Trophoblast cell (in vitro differentiated cells and primary cell): ENCODE data around the gene CDK15.

ENCODE experiments used
- DNase-seq, 2 donors: peaks; one replicate each; pipeline ENCODE4 v3.0.0-alpha.2; 2016
- H2AFZ ChIP-seq: 2 replicates; pipeline ENCODE4 v1.6.1; 2013; ENCODE audit warnings: low read length, moderate library complexity, mild to moderate bottlenecking; ENCODE audit not compliant: insufficient read depth, poor library complexity
- H2AK5ac ChIP-seq: 2 replicates; pipeline ENCODE4 v1.6.1; 2013; ENCODE audit warnings: mild to moderate bottlenecking, low read length
- H2BK120ac ChIP-seq: 2 replicates; pipeline ENCODE4 v1.6.1; 2013; ENCODE audit warnings: low read length, mild to moderate bottlenecking, moderate library complexity; ENCODE audit not compliant: insufficient read depth, poor library complexity
- H2BK12ac ChIP-seq: 2 replicates; pipeline ENCODE4 v1.6.1; 2013; ENCODE audit warnings: mild to moderate bottlenecking, low read length, moderate library complexity
- H2BK5ac ChIP-seq: 2 replicates; pipeline ENCODE4 v1.6.1; 2013; ENCODE audit warnings: low read length, low read depth, moderate library complexity, mild to moderate bottlenecking; ENCODE audit not compliant: poor library complexity
- H3K14ac ChIP-seq: 2 replicates; pipeline ENCODE4 v1.6.1; 2013; ENCODE audit warnings: mild to moderate bottlenecking, low read length
- H3K18ac ChIP-seq: 2 replicates; pipeline ENCODE4 v1.6.1; 2013; ENCODE audit warnings: mild to moderate bottlenecking, low read length
- H3K23ac ChIP-seq: 2 replicates; pipeline ENCODE4 v1.6.1; 2013; ENCODE audit warnings: low read length
- H3K27ac ChIP-seq: 2 replicates; pipeline ENCODE4 v1.5.1; 2013; ENCODE audit warnings: low read depth, mild to moderate bottlenecking, inconsistent platforms, low read length, moderate library complexity
- H3K27me3 ChIP-seq: 2 replicates; pipeline ENCODE4 v1.6.1; 2013; ENCODE audit warnings: inconsistent platforms, mild to moderate bottlenecking, low read length, moderate library complexity; ENCODE audit not compliant: insufficient read depth
- H3K36me3 ChIP-seq, 2 experiments: 1 replicate in 1 of 2; 2 replicates in 1 of 2; pipeline ENCODE4 v1.6.1; 2013; ENCODE audit warnings: low read length in 2 of 2, mild to moderate bottlenecking in 2 of 2, moderate library complexity in 1 of 2; ENCODE audit not compliant: insufficient read depth in 2 of 2, control insufficient read depth in 1 of 2
- H3K4ac ChIP-seq: 2 replicates; pipeline ENCODE4 v1.6.1; 2013; ENCODE audit warnings: low read depth, mild to moderate bottlenecking, low read length, moderate library complexity
- H3K4me1 ChIP-seq, 2 experiments: 1 replicate in 1 of 2; 2 replicates in 1 of 2; pipeline ENCODE4 v1.6.1; 2013; ENCODE audit warnings: low read length in 2 of 2, mild to moderate bottlenecking in 2 of 2, moderate library complexity in 1 of 2; ENCODE audit not compliant: insufficient read depth in 2 of 2, control insufficient read depth in 1 of 2
- H3K4me2 ChIP-seq: 2 replicates; pipeline ENCODE4 v1.6.1; 2013; ENCODE audit warnings: inconsistent platforms, mild to moderate bottlenecking, low read length, moderate library complexity
- H3K4me3 ChIP-seq: 2 replicates; pipeline ENCODE4 v1.5.1; 2013; ENCODE audit warnings: mild to moderate bottlenecking, low read depth, low read length, inconsistent platforms
- H3K79me1 ChIP-seq: one replicate; pipeline ENCODE4 v1.6.1; 2013; ENCODE audit warnings: low read length
- H3K79me2 ChIP-seq: 2 replicates; pipeline ENCODE4 v1.6.1; 2013; ENCODE audit warnings: low read length, mild to moderate bottlenecking; ENCODE audit not compliant: control insufficient read depth, insufficient read depth, poor library complexity
- H3K9ac ChIP-seq: 2 replicates; pipeline ENCODE4 v1.6.1; 2013; ENCODE audit warnings: mild to moderate bottlenecking, low read length
- H3K9me3 ChIP-seq: 2 replicates; pipeline ENCODE4 v1.6.1; 2013; ENCODE audit warnings: low read depth, mild to moderate bottlenecking, control low read depth, inconsistent platforms, low read length; ENCODE audit not compliant: insufficient read depth
- H4K12ac ChIP-seq: 2 replicates; pipeline ENCODE4 v1.6.1; 2013; ENCODE audit warnings: low read depth, mild to moderate bottlenecking, low read length, moderate library complexity
- H4K8ac ChIP-seq: 2 replicates; pipeline ENCODE4 v1.6.1; 2013; ENCODE audit warnings: low read depth, mild to moderate bottlenecking, low read length, moderate library complexity
- H4K91ac ChIP-seq: one replicate; pipeline ENCODE4 v1.6.1; 2013; ENCODE audit warnings: low read depth, mild to moderate bottlenecking, low read length, moderate library complexity
- WGBS: extraction: QIAGEN DNeasy Blood & Tissue Kit; methylation state at CpG from one replicate; pipeline ENCODE4 v1.1.7; 2013; ENCODE audit warnings: missing lambda C conversion rate; ENCODE audit not compliant: insufficient read length, insufficient coverage; ENCODE audit errors: extremely low coverage; 5-methylcytosine and 5-hydroxymethylcytosine counted together

Gene CDK15

DNA sequence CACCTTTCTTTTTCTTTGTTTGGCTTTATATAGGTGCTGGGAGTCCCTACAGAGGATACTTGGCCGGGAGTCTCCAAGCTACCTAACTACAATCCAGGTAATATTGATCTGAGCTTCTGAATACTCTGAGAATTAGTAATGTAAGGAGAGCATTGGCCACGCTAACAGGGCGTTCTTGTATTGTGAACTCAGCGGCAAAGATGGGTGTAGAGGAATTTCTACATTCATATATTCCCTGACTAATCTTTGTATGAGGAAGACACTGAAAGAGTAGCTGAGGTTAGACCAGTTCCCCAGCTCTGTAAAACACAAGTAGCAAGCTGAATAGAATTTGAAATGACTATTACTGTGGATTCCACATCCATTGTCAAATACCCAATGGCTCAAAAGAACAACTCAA lies 48.5 kb downstream of the CDK15 start:
- no peak overlapping the region for H2BK120ac ChIP-seq
- no peak overlapping the region for H3K18ac ChIP-seq
- no CpG with 5 or more reads among the region's 4 CpGs for WGBS
- no peak overlapping the region for H2BK5ac ChIP-seq
- no peak overlapping the region for H3K14ac ChIP-seq
- H3K36me3 ChIP-seq, result no peaks in the 10 kb centered on the region
- no peak overlapping the region for H4K8ac ChIP-seq
- no peak overlapping the region for H3K27ac ChIP-seq
- H3K27me3 ChIP-seq, result no peaks in the 10 kb centered on the region
- H3K4me1 ChIP-seq, result peaks cover 3% of the 10 kb centered on the region in 2 experiments
- no peak overlapping the region for H4K12ac ChIP-seq
- no peak overlapping the region for H2BK12ac ChIP-seq
- no peak overlapping the region for H3K23ac ChIP-seq
- no peak overlapping the region for H3K9ac ChIP-seq
- H3K79me1 ChIP-seq, result no peaks in the 10 kb centered on the region
- no peak overlapping the region for H3K4me2 ChIP-seq
- H3K9me3 ChIP-seq, result no peaks in the 10 kb centered on the region
- no peak overlapping the region for H4K91ac ChIP-seq
- peak; percentile 18 to 25 for DNase-seq
- H3K4me3 ChIP-seq, result no peak overlapping the region
- no peak overlapping the region for H2AK5ac ChIP-seq
- H3K4ac ChIP-seq, result no peak overlapping the region
- H3K79me2 ChIP-seq, result no peaks in the 10 kb centered on the region
- no peak overlapping the region for H2AFZ ChIP-seq

DNA sequence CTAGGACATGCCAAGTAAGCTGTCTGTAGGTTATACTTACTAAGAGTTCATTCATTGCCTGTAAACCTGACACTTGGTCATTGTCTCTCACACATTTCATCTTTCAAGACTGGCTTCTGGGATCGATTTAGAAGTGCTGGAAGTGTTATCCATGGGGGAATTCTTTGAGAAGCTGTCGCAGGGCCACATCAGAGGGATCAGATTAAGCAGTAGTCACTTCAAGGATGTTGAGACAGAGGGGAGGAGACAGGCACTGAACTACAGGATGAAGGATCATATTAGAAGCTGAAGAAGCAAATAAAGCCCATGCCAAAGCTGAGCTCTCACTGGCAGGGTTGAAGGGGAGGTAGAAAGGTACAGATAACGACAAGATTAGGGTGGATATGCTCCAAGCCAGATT lies 49.0 kb downstream of the CDK15 start:
- Histone ChIP-seq H3K4me3 (no peak overlapping the region), H3K27me3 (no peaks in the 10 kb centered on the region), H3K79me2 (no peaks in the 10 kb centered on the region), H4K91ac (no peak overlapping the region), H3K14ac (no peak overlapping the region), H3K9ac (no peak overlapping the region), H3K23ac (no peak overlapping the region), H2BK5ac (no peak overlapping the region), H4K12ac (no peak overlapping the region), H2AFZ (no peak overlapping the region), H3K36me3 (no peaks in the 10 kb centered on the region), H2BK120ac (no peak overlapping the region), H3K9me3 (no peaks in the 10 kb centered on the region), H4K8ac (no peak overlapping the region), H3K18ac (no peak overlapping the region), H3K4me1 (peaks cover 3% of the 10 kb centered on the region in 2 experiments), H3K4ac (no peak overlapping the region), H3K79me1 (no peaks in the 10 kb centered on the region), H2AK5ac (no peak overlapping the region), H3K27ac (no peak overlapping the region), H3K4me2 (no peak overlapping the region), H2BK12ac (no peak overlapping the region)
- DNase-seq, result no peak
- no CpG with 5 or more reads among the region's 3 CpGs for WGBS

- no peak for DNase-seq
- H3K79me2 ChIP-seq, result no peaks in the 10 kb centered on the region
- H3K9ac ChIP-seq, result no peak overlapping the region
- H3K4me3 ChIP-seq, result no peak overlapping the region
- no peak overlapping the region for H2AK5ac ChIP-seq
- no CpG with 5 or more reads among the region's 2 CpGs for WGBS
- no peak overlapping the region for H2BK12ac ChIP-seq
- H3K79me1 ChIP-seq, result no peaks in the 10 kb centered on the region
- no peaks in the 10 kb centered on the region for H3K36me3 ChIP-seq
- no peaks in the 10 kb centered on the region for H3K27me3 ChIP-seq
- no peak overlapping the region for H2BK5ac ChIP-seq
- no peak overlapping the region for H3K27ac ChIP-seq
- no peak overlapping the region for H4K8ac ChIP-seq
- H3K4me2 ChIP-seq, result no peak overlapping the region
- no peak overlapping the region for H3K23ac ChIP-seq
- no peak overlapping the region for H4K91ac ChIP-seq
- H3K4me1 ChIP-seq, result peaks cover 3% of the 10 kb centered on the region in 2 experiments
- H3K9me3 ChIP-seq, result no peaks in the 10 kb centered on the region
- no peak overlapping the region for H2AFZ ChIP-seq
- no peak overlapping the region for H3K14ac ChIP-seq
- H3K18ac ChIP-seq, result no peak overlapping the region
- no peak overlapping the region for H2BK120ac ChIP-seq
- H4K12ac ChIP-seq, result no peak overlapping the region
- H3K4ac ChIP-seq, result no peak overlapping the region
Measured at GRCh38 chr2:201857326-201857725, 51.0 kb downstream of the CDK15 start.

- no peak overlapping the region for H3K18ac ChIP-seq
- no peak overlapping the region for H4K8ac ChIP-seq
- no peak overlapping the region for H3K23ac ChIP-seq
- no peak overlapping the region for H4K12ac ChIP-seq
- H3K79me2 ChIP-seq, result no peaks in the 10 kb centered on the region
- no peak for DNase-seq
- 33% methylated on average over 1 of the region's 16 CpGs for WGBS
- H3K79me1 ChIP-seq, result no peaks in the 10 kb centered on the region
- H2BK120ac ChIP-seq, result no peak overlapping the region
- H3K14ac ChIP-seq, result no peak overlapping the region
- H3K36me3 ChIP-seq, result no peaks in the 10 kb centered on the region
- no peak overlapping the region for H3K4ac ChIP-seq
- H3K4me1 ChIP-seq, result peaks cover 3% of the 10 kb centered on the region in 2 experiments
- H3K4me2 ChIP-seq, result peak overlapping the region; percentile 42
- H2AFZ ChIP-seq, result no peak overlapping the region
- H2AK5ac ChIP-seq, result no peak overlapping the region
- H2BK5ac ChIP-seq, result no peak overlapping the region
- no peak overlapping the region for H3K9ac ChIP-seq
- H4K91ac ChIP-seq, result no peak overlapping the region
- no peak overlapping the region for H2BK12ac ChIP-seq
- H3K9me3 ChIP-seq, result no peaks in the 10 kb centered on the region
- no peak overlapping the region for H3K27ac ChIP-seq
- no peak overlapping the region for H3K4me3 ChIP-seq
- no peaks in the 10 kb centered on the region for H3K27me3 ChIP-seq
Measured at GRCh38 chr2:201858281-201859184, 52.2 kb downstream of the CDK15 start.
